Transverse colon (tissue), 4 donors: ENCODE results near the gene DNAAF5. TPM values are rescaled to one million over a fixed set of nuclear protein-coding genes. Genes with fewer than 3 reads are reported as not detected.

ENCODE experiments used
- DNase-seq: peaks from one replicate; pipeline ENCODE4 v3.0.0-alpha.2; 2019
- H3K27ac ChIP-seq, 4 donors: fragments of 200-600 bp; sonication (generic); 2 replicates each; pipeline ENCODE4 v1.5.1; 2016 to 2018; ENCODE audit warnings: inconsistent platforms in 4 of 4
- H3K27me3 ChIP-seq: fragments of 200-600 bp; sonication (generic); 2 replicates; pipeline ENCODE4 v1.5.1; 2017; ENCODE audit warnings: inconsistent platforms
- H3K36me3 ChIP-seq, 4 donors: fragments of 200-600 bp; sonication (generic); 2 replicates each; pipeline ENCODE4 v1.5.1; 2017 to 2019; ENCODE audit warnings: inconsistent platforms in 4 of 4
- H3K4me1 ChIP-seq, 4 donors: fragments of 200-600 bp; sonication (generic); 2 replicates each; pipeline ENCODE4 v1.5.1; 2017 to 2020; ENCODE audit warnings: inconsistent platforms in 4 of 4
- H3K4me3 ChIP-seq, 4 donors: fragments of 200-600 bp; sonication (generic); 1 replicate in 1 of 4; 2 replicates in 3 of 4; pipeline versions ENCODE4 v1.5.1 to v1.6.1; 2017 to 2019; ENCODE audit warnings: inconsistent platforms in 4 of 4
- H3K9me3 ChIP-seq, 2 donors: fragments of 200-600 bp; sonication (generic); 2 replicates each; pipeline ENCODE4 v1.5.1; 2017 to 2019; ENCODE audit warnings: inconsistent platforms in 2 of 2
- EP300 ChIP-seq: sonication (generic); formaldehyde crosslinking; IDR thresholded peaks from one replicate; pipeline ENCODE4 v1.6.1; 2017; ENCODE audit warnings: antibody characterized with exemption, low read depth
- POLR2A ChIP-seq: fragments of 450-650 bp; IDR thresholded peaks from one replicate; pipeline ENCODE4 v1.6.1; 2016; ENCODE audit warnings: antibody characterized with exemption, mild to moderate bottlenecking, moderate library complexity
- POLR2AphosphoS5 ChIP-seq, 3 donors: sonication (generic); formaldehyde crosslinking; IDR thresholded peaks; one replicate each; pipeline ENCODE4 v1.6.1; 2016; ENCODE audit warnings: antibody characterized with exemption in 3 of 3
- WGBS, 2 donors: methylation state at CpG; one replicate each; pipeline ENCODE4 v1.1.5; 2018; ENCODE audit warnings: low coverage in 1 of 2; 5-methylcytosine and 5-hydroxymethylcytosine counted together
- in situ Hi-C, 4 donors: fragments of 200-750 bp; cut with MboI; loops; one replicate each; pipeline versions ENCODE4 v1.15.0 to v1.15.1; 2017; ENCODE audit warnings: low sequenced_read_pairs in 3 of 4, low pct_ligation_motif_present in 1 of 4, low pct_unique_long_range_greater_than_20kb in 1 of 4
- intact Hi-C: fragments of 100-400 bp; cut with DNase I; formaldehyde crosslinking; loops from one replicate; pipeline ENCODE4 v1.15.1; 2023; ENCODE audit warnings: low total_unique reads
- total RNA-seq, 4 donors: library from RNA; depleted of rRNA; stranded (reverse); fragments of >200 nt; gene quantifications; one replicate each; pipeline ENCODE4 v1.1.0, GENCODE V29; 2016
- TF ChIP-seq, protein P1 (sequence below), 5 experiments: fragments of 200-600 bp in 3 of 5; fragments of 450-650 bp in 2 of 5; sonication (generic) in 3 of 5; IDR thresholded peaks; 1 replicate in 2 of 5; 2 replicates in 3 of 5; pipeline ENCODE4 v1.5.1; 2016 to 2017; ENCODE audit warnings: antibody characterized with exemption in 5 of 5, inconsistent platforms in 3 of 5, mild to moderate bottlenecking in 2 of 5, moderate library complexity in 1 of 5

The DNAAF5 gene
- total RNA-seq, 4 donors from 2014 or later, result 20.5 to 97.3 (median 34.6) TPM

DNA sequence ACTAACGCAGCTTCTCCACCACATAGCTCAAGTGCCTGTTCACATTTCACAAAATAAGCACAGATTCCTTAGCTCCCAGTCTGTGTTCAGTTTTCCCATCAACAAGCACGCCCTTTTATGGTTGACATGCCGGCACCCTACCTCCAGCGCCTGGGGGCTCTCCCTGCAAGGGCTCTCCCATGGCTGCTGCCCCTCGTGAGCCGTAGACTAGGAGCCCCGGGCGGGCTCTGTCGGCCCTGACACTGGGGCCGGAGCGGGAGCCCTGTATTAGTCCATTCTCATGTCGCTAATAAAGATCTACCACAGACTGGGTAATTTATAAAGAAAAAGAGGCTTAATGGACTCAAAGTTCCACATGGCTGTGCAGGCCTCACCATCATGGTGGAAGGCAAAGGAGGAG lies 34.6 kb downstream of the DNAAF5 start:
- TF ChIP-seq POLR2A (no peak), EP300 (no peak), POLR2AphosphoS5 (IDR thresholded peaks at IDR 0.05) (no peak)
- TF ChIP-seq, protein P1, sequence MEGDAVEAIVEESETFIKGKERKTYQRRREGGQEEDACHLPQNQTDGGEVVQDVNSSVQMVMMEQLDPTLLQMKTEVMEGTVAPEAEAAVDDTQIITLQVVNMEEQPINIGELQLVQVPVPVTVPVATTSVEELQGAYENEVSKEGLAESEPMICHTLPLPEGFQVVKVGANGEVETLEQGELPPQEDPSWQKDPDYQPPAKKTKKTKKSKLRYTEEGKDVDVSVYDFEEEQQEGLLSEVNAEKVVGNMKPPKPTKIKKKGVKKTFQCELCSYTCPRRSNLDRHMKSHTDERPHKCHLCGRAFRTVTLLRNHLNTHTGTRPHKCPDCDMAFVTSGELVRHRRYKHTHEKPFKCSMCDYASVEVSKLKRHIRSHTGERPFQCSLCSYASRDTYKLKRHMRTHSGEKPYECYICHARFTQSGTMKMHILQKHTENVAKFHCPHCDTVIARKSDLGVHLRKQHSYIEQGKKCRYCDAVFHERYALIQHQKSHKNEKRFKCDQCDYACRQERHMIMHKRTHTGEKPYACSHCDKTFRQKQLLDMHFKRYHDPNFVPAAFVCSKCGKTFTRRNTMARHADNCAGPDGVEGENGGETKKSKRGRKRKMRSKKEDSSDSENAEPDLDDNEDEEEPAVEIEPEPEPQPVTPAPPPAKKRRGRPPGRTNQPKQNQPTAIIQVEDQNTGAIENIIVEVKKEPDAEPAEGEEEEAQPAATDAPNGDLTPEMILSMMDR (IDR thresholded peaks at IDR 0.05), result no peak
- peaks cover 0 to 56% (median 27%) of the 10 kb centered on the region in 4 donors for H3K36me3 ChIP-seq
- no peak for DNase-seq
- intact Hi-C loops, result no loop called here
- 96 to 100% methylated on average over 1 to 12 of the region's 12 CpGs for WGBS, 2 donors
- in situ Hi-C loops, result no loop called here
- H3K4me3 ChIP-seq, result no peak overlapping the region
- H3K9me3 ChIP-seq, result no peaks in the 10 kb centered on the region
- no peak overlapping the region for H3K27ac ChIP-seq
- no peaks in the 10 kb centered on the region for H3K27me3 ChIP-seq
- no peaks in the 10 kb centered on the region for H3K4me1 ChIP-seq

DNA sequence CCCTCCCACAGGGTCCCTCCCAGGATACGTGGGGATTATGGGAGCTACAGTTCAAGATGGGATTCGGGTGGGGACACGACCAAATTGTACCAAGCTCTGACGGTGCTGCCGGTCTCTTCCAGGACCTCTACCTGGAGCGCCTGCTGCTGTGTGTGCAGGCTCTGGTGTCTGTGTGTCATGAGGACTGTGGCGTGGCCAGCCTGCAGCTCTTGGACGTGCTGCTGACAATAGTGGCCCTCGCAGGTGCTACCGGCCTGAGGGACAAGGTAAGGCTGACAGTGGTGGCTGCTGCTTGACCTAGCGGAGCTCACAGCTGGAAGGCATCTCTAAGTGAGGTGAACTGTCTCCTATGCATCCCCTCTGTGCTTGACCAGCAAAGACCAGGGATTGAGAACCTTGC lies 35.1 kb downstream of the DNAAF5 start:
- Histone ChIP-seq H3K27ac (no peak overlapping the region), H3K4me3 (no peak overlapping the region), H3K4me1 (no peaks in the 10 kb centered on the region), H3K36me3 (peaks cover 0 to 55% (median 27%) of the 10 kb centered on the region in 4 donors), H3K27me3 (no peaks in the 10 kb centered on the region), H3K9me3 (no peaks in the 10 kb centered on the region)
- 96% methylated on average over 11 of the region's 11 CpGs; no CpG with 5 or more reads in 1 of the 2 donors for WGBS, 2 donors
- DNase-seq, result no peak
- in situ Hi-C loops (no loop called here), intact Hi-C loops (no loop called here)
- TF ChIP-seq EP300 (no peak), POLR2AphosphoS5 (IDR thresholded peaks at IDR 0.05) (no peak), POLR2A (no peak)
- TF ChIP-seq, protein P1 (IDR thresholded peaks at IDR 0.05), result no peak

DNA sequence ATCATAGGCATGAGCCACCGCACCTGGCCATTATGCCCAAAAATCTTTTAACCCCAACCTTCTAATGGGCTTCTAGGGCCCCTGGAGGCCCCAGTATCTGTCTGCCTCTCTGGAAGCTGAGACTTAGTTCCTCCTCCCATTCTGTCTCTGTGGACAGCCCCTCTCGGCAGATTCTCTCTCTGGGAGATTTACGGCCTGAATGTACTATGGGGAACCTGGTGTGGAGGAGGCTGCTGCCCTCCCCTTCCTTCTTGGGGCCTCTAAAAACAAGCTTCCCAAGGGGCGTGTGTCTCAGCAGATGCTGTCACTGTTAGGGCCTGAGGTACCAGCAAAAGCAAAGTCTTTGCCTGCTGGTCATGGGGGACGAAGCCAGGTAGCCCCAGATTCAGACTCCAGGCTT lies 36.4 kb downstream of the DNAAF5 start:
- Histone ChIP-seq H3K27me3 (no peaks in the 10 kb centered on the region), H3K4me1 (no peaks in the 10 kb centered on the region), H3K36me3 (peaks cover 0 to 43% (median 21%) of the 10 kb centered on the region in 4 donors), H3K27ac (no peak overlapping the region), H3K4me3 (no peak overlapping the region), H3K9me3 (no peaks in the 10 kb centered on the region)
- no peak for DNase-seq
- 85% methylated on average over 4 of the region's 5 CpGs; no CpG with 5 or more reads in 1 of the 2 donors for WGBS, 2 donors
- TF ChIP-seq EP300 (no peak), POLR2A (no peak), POLR2AphosphoS5 (IDR thresholded peaks at IDR 0.05) (no peak)
- TF ChIP-seq, protein P1 (IDR thresholded peaks at IDR 0.05), result no peak
- in situ Hi-C loops, result no loop called here
- intact Hi-C loops, result no loop called here

DNA sequence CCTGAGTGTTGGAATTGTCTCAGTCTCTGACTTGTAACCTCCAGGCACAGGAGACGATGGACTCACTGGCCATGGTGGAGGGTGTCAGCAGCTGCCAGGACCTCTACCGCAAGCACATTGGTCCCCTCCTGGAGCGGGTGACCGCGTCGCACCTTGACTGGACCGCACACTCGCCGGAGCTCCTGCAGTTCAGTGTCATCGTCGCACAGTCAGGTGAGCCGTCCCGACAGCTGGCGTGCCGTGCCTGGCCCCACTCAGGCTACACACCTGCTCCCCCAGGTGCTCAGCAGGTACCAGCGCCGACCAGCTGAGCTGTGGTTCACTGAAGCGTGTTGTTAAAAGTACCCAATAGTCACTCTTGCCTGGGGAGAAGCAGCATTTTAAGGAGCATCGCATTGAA lies 37.3 kb downstream of the DNAAF5 start:
- H3K9me3 ChIP-seq, result no peaks in the 10 kb centered on the region
- no peak for DNase-seq
- no peaks in the 10 kb centered on the region for H3K4me1 ChIP-seq
- H3K27ac ChIP-seq, result no peak overlapping the region
- in situ Hi-C loops, result no loop called here
- TF ChIP-seq POLR2AphosphoS5 (IDR thresholded peaks at IDR 0.05) (no peak), POLR2A (no peak), EP300 (no peak)
- TF ChIP-seq, protein P1 (IDR thresholded peaks at IDR 0.05), result no peak
- 95% methylated on average over 18 of the region's 19 CpGs; no CpG with 5 or more reads in 1 of the 2 donors for WGBS, 2 donors
- no peak overlapping the region for H3K4me3 ChIP-seq
- intact Hi-C loops, result no loop called here
- no peaks in the 10 kb centered on the region for H3K27me3 ChIP-seq
- peaks cover 0 to 36% (median 18%) of the 10 kb centered on the region in 4 donors for H3K36me3 ChIP-seq
